LHCN-M2 (cell line): ENCODE results near the gene PPP2R5C. TPM values are rescaled to one million over a fixed set of nuclear protein-coding genes. Genes with fewer than 3 reads are reported as not detected.
A peak's percentile ranks its signal among the peaks of the same experiment; 100 is the strongest.

Experiments
- DNase-seq: peaks from one replicate; pipeline ENCODE4 v3.0.0-alpha.2; 2012; ENCODE audit warnings: low read depth
- total RNA-seq: library from RNA; depleted of rRNA; stranded (reverse); fragments of >200 nt; gene quantifications from 2 replicates; pipeline ENCODE4 v1.2.3, GENCODE V29; 2014

PPP2R5C gene
- total RNA-seq, 1 experiment from 2014 or later: 86.3 TPM

- no peak for DNase-seq
Observed at GRCh38 chr14:101947577-101947903, 186.0 kb downstream of the PPP2R5C start.

- peak; percentile 100 for DNase-seq
Observed at GRCh38 chr14:101947904-101948665, 186.6 kb downstream of the PPP2R5C start.

GRCh38 chr14:101948666-101949216, 187.2 kb downstream of the PPP2R5C start:
- DNase-seq: no peak

GRCh38 chr14:101950100-101950499, 188.6 kb downstream of the PPP2R5C start:
- no peak for DNase-seq

- DNase-seq: no peak
Observed at GRCh38 chr14:101950516-101951215, 189.2 kb downstream of the PPP2R5C start.

- no peak for DNase-seq
Observed at GRCh38 chr14:101953151-101953550, 191.6 kb downstream of the PPP2R5C start.

- no peak for DNase-seq
Observed at GRCh38 chr14:101954501-101954900, 193.0 kb downstream of the PPP2R5C start.

GRCh38 chr14:101955695-101956161, 194.2 kb downstream of the PPP2R5C start:
- DNase-seq: no peak

GRCh38 chr14:101956179-101956885, 194.8 kb downstream of the PPP2R5C start:
- no peak for DNase-seq

- DNase-seq: no peak
Observed at GRCh38 chr14:101957406-101958234, 196.1 kb downstream of the PPP2R5C start.

- no peak for DNase-seq
Observed at GRCh38 chr14:101958418-101959180, 197.1 kb downstream of the PPP2R5C start.

- DNase-seq: no peak
Observed at GRCh38 chr14:101959277-101959676, 197.8 kb downstream of the PPP2R5C start.

GRCh38 chr14:101960225-101960624, 198.7 kb downstream of the PPP2R5C start:
- peak; percentile 37 for DNase-seq

- DNase-seq: peak; percentile 75
Observed at GRCh38 chr14:101961011-101961721, 199.7 kb downstream of the PPP2R5C start.

GRCh38 chr14:101961746-101962502, 200.4 kb downstream of the PPP2R5C start:
- no peak for DNase-seq

GRCh38 chr14:101962503-101962874, 201.0 kb downstream of the PPP2R5C start:
- DNase-seq: peak; percentile 87

- DNase-seq: no peak
Observed at GRCh38 chr14:101963052-101963451, 201.5 kb downstream of the PPP2R5C start.

- DNase-seq: no peak
Observed at GRCh38 chr14:101963656-101964296, 202.3 kb downstream of the PPP2R5C start.
